ENCODE data around the gene VSIG4.

DNA sequence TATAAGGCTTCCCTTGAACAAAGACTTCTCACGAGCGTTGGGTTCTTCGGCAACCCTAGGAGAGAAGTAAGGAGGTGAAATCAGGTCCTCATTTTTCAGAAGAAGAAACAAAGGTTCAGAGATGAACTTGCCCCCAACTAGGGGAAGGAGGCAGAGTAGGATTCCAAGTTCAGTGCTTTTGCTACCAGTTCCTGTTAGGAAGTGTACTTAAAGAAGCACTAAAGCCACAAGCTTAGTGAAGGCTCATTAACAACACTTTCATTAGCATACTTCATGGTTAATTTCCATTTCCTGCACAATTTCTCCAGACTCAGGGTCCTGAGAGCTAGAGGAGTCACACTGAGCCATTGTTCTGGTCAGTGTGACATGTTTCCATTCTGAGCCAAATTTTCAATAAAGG is 52.1 kb downstream of the VSIG4 start:
- TF ChIP-seq, protein P1, sequence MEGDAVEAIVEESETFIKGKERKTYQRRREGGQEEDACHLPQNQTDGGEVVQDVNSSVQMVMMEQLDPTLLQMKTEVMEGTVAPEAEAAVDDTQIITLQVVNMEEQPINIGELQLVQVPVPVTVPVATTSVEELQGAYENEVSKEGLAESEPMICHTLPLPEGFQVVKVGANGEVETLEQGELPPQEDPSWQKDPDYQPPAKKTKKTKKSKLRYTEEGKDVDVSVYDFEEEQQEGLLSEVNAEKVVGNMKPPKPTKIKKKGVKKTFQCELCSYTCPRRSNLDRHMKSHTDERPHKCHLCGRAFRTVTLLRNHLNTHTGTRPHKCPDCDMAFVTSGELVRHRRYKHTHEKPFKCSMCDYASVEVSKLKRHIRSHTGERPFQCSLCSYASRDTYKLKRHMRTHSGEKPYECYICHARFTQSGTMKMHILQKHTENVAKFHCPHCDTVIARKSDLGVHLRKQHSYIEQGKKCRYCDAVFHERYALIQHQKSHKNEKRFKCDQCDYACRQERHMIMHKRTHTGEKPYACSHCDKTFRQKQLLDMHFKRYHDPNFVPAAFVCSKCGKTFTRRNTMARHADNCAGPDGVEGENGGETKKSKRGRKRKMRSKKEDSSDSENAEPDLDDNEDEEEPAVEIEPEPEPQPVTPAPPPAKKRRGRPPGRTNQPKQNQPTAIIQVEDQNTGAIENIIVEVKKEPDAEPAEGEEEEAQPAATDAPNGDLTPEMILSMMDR (IDR thresholded peaks at IDR 0.05) = no peak
- no peak for TF ChIP-seq ZFX (IDR thresholded peaks at IDR 0.05; ENCODE audit: borderline replicate concordance)

Measured in 22Rv1 (cell line).